ENCODE measurements around the gene MAST4. TPM values are rescaled to one million over a fixed set of nuclear protein-coding genes. Genes with fewer than 3 reads are reported as not detected.

MAST4 gene
- total and polyA plus RNA-seq, 2 of the 4 experiments (the other 2 are of a cell fraction), result 4.8 to 6.8 TPM

GRCh38 chr5:67129768-67130167, 533.6 kb downstream of the MAST4 start:
- H2BK120ac ChIP-seq (ENCODE audit: low read depth, low read length), result no peak overlapping the region
- H3K9me1 ChIP-seq (ENCODE audit: insufficient read depth, low read length), result no peaks in the 10 kb centered on the region
- no peak overlapping the region for H2BK5ac ChIP-seq (ENCODE audit: low read depth, low read length, poor library complexity, severe bottlenecking)
- H3K27ac ChIP-seq (ENCODE audit: insufficient read depth, low read length), result no peak overlapping the region
- dilution Hi-C loops (cut with HindIII; ENCODE audit: low sequenced_read_pairs, unreplicated experiment), result no loop called here
- no TSS peak for BruUV-seq (replicated peaks)
- H4K5ac ChIP-seq (ENCODE audit: low read depth, low read length), result no peak overlapping the region
- H4K20me1 ChIP-seq (ENCODE audit: insufficient read depth, low read length), result no peaks in the 10 kb centered on the region
- H3K4me3 ChIP-seq (ENCODE audit: insufficient read depth, low read depth, low read length), result no peak overlapping the region
- H3K4me2 ChIP-seq (ENCODE audit: low read depth, low read length), result no peak overlapping the region
- no peak overlapping the region for H4K91ac ChIP-seq (ENCODE audit: insufficient read depth, low read depth, low read length)
- no peak overlapping the region for H3K14ac ChIP-seq (replicated peaks; ENCODE audit: low read depth, low read length)
- no peaks in the 10 kb centered on the region for H3K27me3 ChIP-seq (ENCODE audit: control insufficient read depth, insufficient read depth, low read length)
- H2AK5ac ChIP-seq (ENCODE audit: low read depth, low read length), result no peak overlapping the region
- H2AK9ac ChIP-seq (replicated peaks; ENCODE audit: low read depth, low read length, poor library complexity), result no peak overlapping the region
- ChIA-PET CTCF (no interaction called here), POLR2A (ENCODE audit: unreplicated experiment) (no interaction called here)
- no peak for ATAC-seq (ENCODE audit: low read depth)
- no peak overlapping the region for H3K56ac ChIP-seq (ENCODE audit: extremely low read depth, insufficient read depth, low read length)
- no peaks in the 10 kb centered on the region for H3K4me1 ChIP-seq (ENCODE audit: control insufficient read depth, insufficient read depth, low read length)
- no peak for DNase-seq
- no peaks in the 10 kb centered on the region for H3K9me3 ChIP-seq (ENCODE audit: control insufficient read depth, insufficient read depth, low read length)
- H3K36me3 ChIP-seq (ENCODE audit: control insufficient read depth, insufficient read depth, low read length), result peaks cover 4% of the 10 kb centered on the region
- H4K8ac ChIP-seq (ENCODE audit: low read depth in 2 of 2, low read length in 2 of 2), result no peak overlapping the region
- no CpG with 5 or more reads among the region's 2 CpGs for WGBS, 2 experiments (ENCODE audit: extremely low coverage in 2 of 2, insufficient read length in 1 of 2)
- no peak overlapping the region for H2BK15ac ChIP-seq (ENCODE audit: low read depth, low read length)
- intact Hi-C loops (cut with micrococcal nuclease), result no loop called here
- in situ Hi-C loops (cut with MboI; ENCODE audit: low sequenced_read_pairs), result no loop called here
- no peak overlapping the region for H2BK20ac ChIP-seq (ENCODE audit: low read depth, low read length)
- H2AFZ ChIP-seq (replicated peaks; ENCODE audit: low read length, poor library complexity), result no peak overlapping the region
- H3K23ac ChIP-seq (ENCODE audit: low read depth, low read length), result no peak overlapping the region
- no peak for TF ChIP-seq BHLHE40 (IDR thresholded peaks at IDR 0.05; ENCODE audit: low read depth, low read length)
- TF ChIP-seq NFE2L2 (IDR thresholded peaks at IDR 0.05; ENCODE audit: low read depth, low read length), result no peak
- no peak for TF ChIP-seq ELK1 (IDR thresholded peaks at IDR 0.05; ENCODE audit: borderline replicate concordance, low read depth, low read length)
- TF ChIP-seq CEBPB (IDR thresholded peaks at IDR 0.05; ENCODE audit: low read depth, low read length), result no peak
- no peak for TF ChIP-seq MXI1 (IDR thresholded peaks at IDR 0.05; ENCODE audit: borderline replicate concordance, low read depth, low read length)
- no peak for TF ChIP-seq RAD21 (IDR thresholded peaks at IDR 0.05; ENCODE audit: low read length)
- no peak for TF ChIP-seq SMC3 (IDR thresholded peaks at IDR 0.05; ENCODE audit: low read depth, low read length)
- no peak for TF ChIP-seq CTCF (conservative IDR thresholded peaks at IDR 0.05; ENCODE audit: low read depth, low read length)
- no peak for TF ChIP-seq RCOR1 (IDR thresholded peaks at IDR 0.05; ENCODE audit: insufficient replicate concordance, low read length)
- TF ChIP-seq CHD1 (IDR thresholded peaks at IDR 0.05; ENCODE audit: low read depth, low read length), result no peak
- H3K18ac ChIP-seq (ENCODE audit: low read depth, low read length), result no peak overlapping the region
- no peak overlapping the region for H3K4ac ChIP-seq (ENCODE audit: low read depth, low read length)
- no peak overlapping the region for H3K9ac ChIP-seq (ENCODE audit: low read depth, low read length)
- H3K79me1 ChIP-seq (ENCODE audit: low read depth in 1 of 2, low read length in 2 of 2), result no peaks in the 10 kb centered on the region

Data from IMR-90 (cell line).